HepG2 (cell line): Measurements from ENCODE around the gene CFAP97. TPM values are rescaled to one million over a fixed set of nuclear protein-coding genes. Genes with fewer than 3 reads are reported as not detected.

Experiments
- ZNF556 ChIP-seq: sonication (generic); formaldehyde crosslinking; IDR thresholded peaks from 2 replicates; pipeline ENCODE4 v1.4.0; 2020; ENCODE audit warnings: mild to moderate bottlenecking, missing genetic modification reagents, borderline replicate concordance
- ZSCAN20 ChIP-seq: sonication (generic); formaldehyde crosslinking; IDR thresholded peaks from 2 replicates; pipeline ENCODE4 v1.4.0; 2020; ENCODE audit warnings: missing genetic modification reagents, mild to moderate bottlenecking, borderline replicate concordance
- polyA plus RNA-seq, 8 experiments: library from polyadenylated mRNA; depleted of rRNA in 3 of 8; stranded (reverse) in 7 of 8; unstranded in 1 of 8; fragments of >200 nt; fragmentation: Illumina TruSeq in 4 of 8; extraction: Trizol in 4 of 8; gene quantifications; 2 replicates each; pipeline versions ENCODE4 v1.2.1 to v1.2.3, GENCODE V29; 2011 to 2016; ENCODE audit warnings: low read depth in 4 of 8, missing spikeins in 1 of 8, mixed read lengths in 1 of 8; ENCODE audit not compliant: insufficient read depth in 1 of 8
- total RNA-seq, 5 experiments: library from RNA; depleted of rRNA; stranded (reverse); fragments of >200 nt; fragmentation: Illumina TruSeq; extraction: Trizol; gene quantifications; 2 replicates each; pipeline ENCODE4 v1.2.3, GENCODE V29; 2016; ENCODE audit warnings: low read depth in 1 of 5
- TF ChIP-seq, protein P1 (sequence below): sonication (generic); formaldehyde crosslinking; IDR thresholded peaks from 2 replicates; pipeline ENCODE4 v1.8.0; 2022; ENCODE audit warnings: missing genetic modification reagents, mild to moderate bottlenecking, borderline replicate concordance
- TF ChIP-seq, protein P2 (sequence below): sonication (generic); formaldehyde crosslinking; IDR thresholded peaks from 2 replicates; pipeline ENCODE4 v1.8.1; 2023; ENCODE audit warnings: mild to moderate bottlenecking, missing genetic modification reagents
- TF ChIP-seq, protein P3 (sequence below): sonication (generic); formaldehyde crosslinking; IDR thresholded peaks from 2 replicates; pipeline ENCODE4 v1.4.0; 2020; ENCODE audit warnings: mild to moderate bottlenecking, missing genetic modification reagents

CFAP97 gene
- total and polyA plus RNA-seq, 2 of the 13 experiments (the other 11 are each of a cell fraction or from before 2014, with no cell fraction given) = 32.1 to 44.4 TPM

DNA sequence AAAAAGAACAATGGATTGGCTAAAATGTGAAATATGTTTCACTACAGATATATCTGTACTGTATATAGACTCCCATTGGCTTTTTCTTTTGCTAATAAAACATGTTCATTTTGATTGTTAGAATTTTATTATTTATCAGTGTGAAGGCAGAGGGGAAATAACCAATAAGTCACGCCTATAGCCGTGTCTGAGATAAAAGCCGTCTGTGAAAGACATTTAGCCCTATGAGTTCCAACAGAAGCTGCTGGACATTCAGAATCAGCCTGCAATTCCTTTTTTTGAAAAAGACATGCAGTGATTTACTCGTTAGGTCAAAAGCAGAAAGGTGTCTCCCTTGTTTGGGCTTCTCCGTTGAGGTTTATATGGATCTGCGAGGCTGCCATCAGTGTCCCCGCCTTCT lies 84.9 kb downstream of the CFAP97 start (continued):
- TF ChIP-seq, protein P1, sequence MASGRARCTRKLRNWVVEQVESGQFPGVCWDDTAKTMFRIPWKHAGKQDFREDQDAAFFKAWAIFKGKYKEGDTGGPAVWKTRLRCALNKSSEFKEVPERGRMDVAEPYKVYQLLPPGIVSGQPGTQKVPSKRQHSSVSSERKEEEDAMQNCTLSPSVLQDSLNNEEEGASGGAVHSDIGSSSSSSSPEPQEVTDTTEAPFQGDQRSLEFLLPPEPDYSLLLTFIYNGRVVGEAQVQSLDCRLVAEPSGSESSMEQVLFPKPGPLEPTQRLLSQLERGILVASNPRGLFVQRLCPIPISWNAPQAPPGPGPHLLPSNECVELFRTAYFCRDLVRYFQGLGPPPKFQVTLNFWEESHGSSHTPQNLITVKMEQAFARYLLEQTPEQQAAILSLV (CRISPR knock-in tag) = no peak
- TF ChIP-seq, protein P2, sequence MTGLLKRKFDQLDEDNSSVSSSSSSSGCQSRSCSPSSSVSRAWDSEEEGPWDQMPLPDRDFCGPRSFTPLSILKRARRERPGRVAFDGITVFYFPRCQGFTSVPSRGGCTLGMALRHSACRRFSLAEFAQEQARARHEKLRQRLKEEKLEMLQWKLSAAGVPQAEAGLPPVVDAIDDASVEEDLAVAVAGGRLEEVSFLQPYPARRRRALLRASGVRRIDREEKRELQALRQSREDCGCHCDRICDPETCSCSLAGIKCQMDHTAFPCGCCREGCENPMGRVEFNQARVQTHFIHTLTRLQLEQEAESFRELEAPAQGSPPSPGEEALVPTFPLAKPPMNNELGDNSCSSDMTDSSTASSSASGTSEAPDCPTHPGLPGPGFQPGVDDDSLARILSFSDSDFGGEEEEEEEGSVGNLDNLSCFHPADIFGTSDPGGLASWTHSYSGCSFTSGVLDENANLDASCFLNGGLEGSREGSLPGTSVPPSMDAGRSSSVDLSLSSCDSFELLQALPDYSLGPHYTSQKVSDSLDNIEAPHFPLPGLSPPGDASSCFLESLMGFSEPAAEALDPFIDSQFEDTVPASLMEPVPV (CRISPR knock-in tag) = no peak
- TF ChIP-seq ZNF556 (CRISPR knock-in tag) (no peak), ZSCAN20 (CRISPR knock-in tag) (no peak)
- TF ChIP-seq, protein P3, sequence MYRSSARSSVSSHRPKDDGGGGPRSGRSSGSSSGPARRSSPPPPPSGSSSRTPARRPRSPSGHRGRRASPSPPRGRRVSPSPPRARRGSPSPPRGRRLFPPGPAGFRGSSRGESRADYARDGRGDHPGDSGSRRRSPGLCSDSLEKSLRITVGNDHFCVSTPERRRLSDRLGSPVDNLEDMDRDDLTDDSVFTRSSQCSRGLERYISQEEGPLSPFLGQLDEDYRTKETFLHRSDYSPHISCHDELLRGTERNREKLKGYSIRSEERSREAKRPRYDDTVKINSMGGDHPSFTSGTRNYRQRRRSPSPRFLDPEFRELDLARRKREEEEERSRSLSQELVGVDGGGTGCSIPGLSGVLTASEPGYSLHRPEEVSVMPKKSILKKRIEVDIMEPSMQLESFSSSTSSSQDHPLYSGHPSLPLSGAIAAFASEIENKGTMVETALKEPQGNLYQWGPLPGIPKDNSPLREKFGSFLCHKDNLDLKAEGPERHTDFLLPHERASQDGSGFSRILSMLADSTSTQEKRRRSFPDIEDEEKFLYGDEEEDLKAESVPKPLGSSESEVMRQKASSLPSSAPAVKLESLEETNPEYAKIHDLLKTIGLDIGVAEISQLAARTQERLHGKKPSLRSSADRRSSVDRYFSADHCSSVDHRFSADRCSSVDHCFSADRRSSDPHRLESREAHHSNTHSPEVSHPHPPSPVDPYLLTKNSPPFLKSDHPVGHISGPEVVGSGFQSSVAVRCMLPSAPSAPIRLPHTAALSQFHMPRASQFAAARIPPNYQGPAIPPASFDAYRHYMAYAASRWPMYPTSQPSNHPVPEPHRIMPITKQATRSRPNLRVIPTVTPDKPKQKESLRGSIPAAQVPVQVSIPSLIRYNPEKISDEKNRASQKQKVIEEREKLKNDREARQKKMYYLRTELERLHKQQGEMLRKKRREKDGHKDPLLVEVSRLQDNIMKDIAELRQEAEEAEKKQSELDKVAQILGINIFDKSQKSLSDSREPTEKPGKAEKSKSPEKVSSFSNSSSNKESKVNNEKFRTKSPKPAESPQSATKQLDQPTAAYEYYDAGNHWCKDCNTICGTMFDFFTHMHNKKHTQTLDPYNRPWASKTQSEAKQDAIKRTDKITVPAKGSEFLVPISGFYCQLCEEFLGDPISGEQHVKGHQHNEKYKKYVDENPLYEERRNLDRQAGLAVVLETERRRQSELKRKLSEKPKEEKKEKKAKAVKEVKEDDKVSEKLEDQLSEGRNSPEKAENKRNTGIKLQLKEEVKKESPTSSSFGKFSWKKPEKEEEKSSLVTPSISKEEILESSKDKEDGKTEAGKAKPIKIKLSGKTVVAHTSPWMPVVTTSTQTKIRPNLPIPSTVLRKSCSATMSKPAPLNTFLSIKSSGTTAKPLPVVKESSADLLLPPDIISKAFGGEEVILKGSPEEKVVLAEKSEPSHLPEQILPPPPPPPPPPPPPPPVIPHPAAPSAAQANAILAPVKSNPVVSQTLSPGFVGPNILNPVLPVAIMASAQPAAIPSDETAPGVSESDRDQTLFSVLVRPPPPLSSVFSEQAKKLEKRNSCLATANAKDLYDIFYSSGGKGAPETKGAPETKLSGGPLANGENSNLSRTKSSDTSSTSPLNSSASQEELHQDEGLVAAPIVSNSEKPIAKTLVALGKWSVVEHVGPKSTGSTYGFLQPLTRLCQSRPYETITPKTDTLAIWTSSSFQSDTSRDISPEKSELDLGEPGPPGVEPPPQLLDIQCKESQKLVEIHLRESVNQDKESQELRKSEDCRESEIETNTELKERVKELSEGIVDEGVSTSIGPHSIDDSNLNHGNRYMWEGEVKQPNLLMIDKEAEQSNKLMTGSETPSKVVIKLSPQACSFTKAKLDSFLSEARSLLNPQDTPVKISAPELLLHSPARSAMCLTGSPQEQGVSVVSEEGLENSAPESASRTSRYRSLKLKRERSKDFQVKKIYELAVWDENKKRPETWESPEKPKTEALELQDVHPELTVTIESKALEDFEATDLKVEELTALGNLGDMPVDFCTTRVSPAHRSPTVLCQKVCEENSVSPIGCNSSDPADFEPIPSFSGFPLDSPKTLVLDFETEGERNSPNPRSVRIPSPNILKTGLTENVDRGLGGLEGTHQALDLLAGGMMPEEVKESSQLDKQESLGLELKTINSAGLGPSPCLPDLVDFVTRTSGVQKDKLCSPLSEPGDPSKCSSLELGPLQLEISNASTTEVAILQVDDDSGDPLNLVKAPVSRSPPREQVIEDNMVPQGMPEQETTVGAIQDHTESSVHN (CRISPR knock-in tag) = no peak
